NCI-H187 treated with DMSO at 0.1 percent for 48 hours (cell line): ENCODE measurements around the gene TMC3.
A peak's percentile ranks its signal among the peaks of the same experiment; 100 is the strongest.
"Not testable (repeated sequence)": the region's sequence is repeated elsewhere in the genome, so short reads cannot be mapped to it uniquely, and the experiment has no call there.

ENCODE experiments used
- DNase-seq: peaks from one replicate; lab custom pipeline; 2025; lab: John Stamatoyannopoulos, UW

TMC3 gene

GRCh38 chr15:81343371-81343770 is 30.6 kb downstream of the TMC3 start:
- no peak for DNase-seq

- DNase-seq = no peak
These were observed 32.7 kb downstream of the TMC3 start for GRCh38 chr15:81341351-81341750.

- DNase-seq = no peak
These were observed 34.2 kb downstream of the TMC3 start for GRCh38 chr15:81339851-81340250.

- no peak for DNase-seq
These were observed 34.7 kb downstream of the TMC3 start for GRCh38 chr15:81339321-81339720.

GRCh38 chr15:81338170-81339007 is 35.6 kb downstream of the TMC3 start:
- DNase-seq = no peak

GRCh38 chr15:81337713-81338157 is 36.3 kb downstream of the TMC3 start:
- no peak for DNase-seq

GRCh38 chr15:81337241-81337640 is 36.8 kb downstream of the TMC3 start:
- DNase-seq = no peak

- no peak for DNase-seq
These were observed 37.4 kb downstream of the TMC3 start for GRCh38 chr15:81336568-81336967.

GRCh38 chr15:81335631-81336030 is 38.4 kb downstream of the TMC3 start:
- no peak for DNase-seq

GRCh38 chr15:81334768-81335435 is 39.1 kb downstream of the TMC3 start:
- peak; percentile 88 for DNase-seq

- DNase-seq = no peak
These were observed 40.6 kb downstream of the TMC3 start for GRCh38 chr15:81333363-81333762.

- no peak for DNase-seq
These were observed 41.7 kb downstream of the TMC3 start for GRCh38 chr15:81332326-81332725.

GRCh38 chr15:81331600-81331999 is 42.4 kb downstream of the TMC3 start:
- DNase-seq = no peak

GRCh38 chr15:81331141-81331540 is 42.9 kb downstream of the TMC3 start:
- DNase-seq = not testable (repeated sequence)

GRCh38 chr15:81330366-81331090 is 43.5 kb downstream of the TMC3 start:
- DNase-seq = no peak

GRCh38 chr15:81329446-81329845 is 44.6 kb downstream of the TMC3 start:
- DNase-seq = no peak

- no peak for DNase-seq
These were observed 46.5 kb downstream of the TMC3 start for GRCh38 chr15:81327516-81327915.

- DNase-seq = peak; percentile 55
These were observed 47.4 kb downstream of the TMC3 start for GRCh38 chr15:81326466-81327212.

- peak; percentile 64 for DNase-seq
These were observed 49.8 kb downstream of the TMC3 start, which contains the start of gene STARD5 for GRCh38 chr15:81323944-81324881. Gene STARD5 (minus strand): TSS chr15:81324141. CDS start chr15:81324099, 42 bp downstream.

- no peak for DNase-seq
These were observed 50.5 kb downstream of the TMC3 start for GRCh38 chr15:81323559-81323943.
